ENCODE measurements around the gene STAT3. TPM values are rescaled to one million over a fixed set of nuclear protein-coding genes. Genes with fewer than 3 reads are reported as not detected.

Gene STAT3
- total and polyA plus RNA-seq, 9 of the 15 experiments (the other 6 are each of a cell fraction or from before 2014, with no cell fraction given) = 90.0 to 179 (median 114) TPM

- TF ChIP-seq ZNF592 (IDR thresholded peaks at IDR 0.05) = 0 out of 2 replicates have a peak, but pooled peaks have one; percentile 8
- TF ChIP-seq IRF1 (CRISPR knock-in tag; IDR thresholded peaks at IDR 0.05; ENCODE audit: borderline replicate concordance) = no peak
- no peak for TF ChIP-seq SMARCC2 (IDR thresholded peaks at IDR 0.05; ENCODE audit: low read depth)
- no peak for TF ChIP-seq SP2 (IDR thresholded peaks at IDR 0.05; ENCODE audit: extremely low read depth, low read depth, low read length, poor library complexity, severe bottlenecking)
- no peak for TF ChIP-seq ZNF431 (CRISPR knock-in tag; IDR thresholded peaks at IDR 0.05)
- TF ChIP-seq, protein P1, sequence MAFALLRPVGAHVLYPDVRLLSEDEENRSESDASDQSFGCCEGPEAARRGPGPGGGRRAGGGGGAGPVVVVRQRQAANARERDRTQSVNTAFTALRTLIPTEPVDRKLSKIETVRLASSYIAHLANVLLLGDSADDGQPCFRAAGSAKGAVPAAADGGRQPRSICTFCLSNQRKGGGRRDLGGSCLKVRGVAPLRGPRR (CRISPR knock-in tag; IDR thresholded peaks at IDR 0.05) = no peak
- TF ChIP-seq, protein P2, sequence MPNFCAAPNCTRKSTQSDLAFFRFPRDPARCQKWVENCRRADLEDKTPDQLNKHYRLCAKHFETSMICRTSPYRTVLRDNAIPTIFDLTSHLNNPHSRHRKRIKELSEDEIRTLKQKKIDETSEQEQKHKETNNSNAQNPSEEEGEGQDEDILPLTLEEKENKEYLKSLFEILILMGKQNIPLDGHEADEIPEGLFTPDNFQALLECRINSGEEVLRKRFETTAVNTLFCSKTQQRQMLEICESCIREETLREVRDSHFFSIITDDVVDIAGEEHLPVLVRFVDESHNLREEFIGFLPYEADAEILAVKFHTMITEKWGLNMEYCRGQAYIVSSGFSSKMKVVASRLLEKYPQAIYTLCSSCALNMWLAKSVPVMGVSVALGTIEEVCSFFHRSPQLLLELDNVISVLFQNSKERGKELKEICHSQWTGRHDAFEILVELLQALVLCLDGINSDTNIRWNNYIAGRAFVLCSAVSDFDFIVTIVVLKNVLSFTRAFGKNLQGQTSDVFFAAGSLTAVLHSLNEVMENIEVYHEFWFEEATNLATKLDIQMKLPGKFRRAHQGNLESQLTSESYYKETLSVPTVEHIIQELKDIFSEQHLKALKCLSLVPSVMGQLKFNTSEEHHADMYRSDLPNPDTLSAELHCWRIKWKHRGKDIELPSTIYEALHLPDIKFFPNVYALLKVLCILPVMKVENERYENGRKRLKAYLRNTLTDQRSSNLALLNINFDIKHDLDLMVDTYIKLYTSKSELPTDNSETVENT (CRISPR knock-in tag; IDR thresholded peaks at IDR 0.05) = 0 out of 2 replicates have a peak, but pooled peaks have one; percentile 64
- TF ChIP-seq AFF4 (CRISPR knock-in tag; IDR thresholded peaks at IDR 0.05) = no peak
- TF ChIP-seq GTF2F1 (IDR thresholded peaks at IDR 0.05; ENCODE audit: low read depth, low read length) = no peak
Measured at GRCh38 chr17:42287977-42288802, 100.1 kb downstream of the STAT3 start, which contains the start of gene STAT5A (continued).
